DMS 273 treated with DMSO at 0.1 percent for 48 hours (cell line): ENCODE data around the gene POLR1B.
A peak's percentile ranks its signal among the peaks of the same experiment; 100 is the strongest.
"Not testable (repeated sequence)": the region's sequence is repeated elsewhere in the genome, so short reads cannot be mapped to it uniquely, and the experiment has no call there.

Experiments used
- DNase-seq: peaks from one replicate; lab custom pipeline; 2025; lab: John Stamatoyannopoulos, UW

Gene POLR1B

DNA sequence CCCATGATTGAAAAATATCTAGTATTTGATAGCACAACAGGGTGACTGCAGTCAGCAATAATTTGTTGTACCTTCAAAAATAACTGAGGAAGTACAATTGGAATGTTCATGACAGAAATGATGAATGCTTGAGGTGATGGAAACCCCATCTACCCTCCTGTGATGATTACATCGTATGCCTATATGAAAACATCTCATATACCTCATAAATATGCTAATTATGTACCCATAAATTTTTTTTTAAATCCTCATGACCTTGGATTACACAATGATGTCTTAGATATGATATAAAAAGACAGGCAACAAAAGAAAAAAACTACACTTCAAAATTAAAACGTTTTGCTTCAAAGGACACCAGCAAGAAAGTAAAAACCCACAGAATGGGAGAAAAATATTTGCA is 1.4 kb upstream of the POLR1B start:
- no peak for DNase-seq

DNA sequence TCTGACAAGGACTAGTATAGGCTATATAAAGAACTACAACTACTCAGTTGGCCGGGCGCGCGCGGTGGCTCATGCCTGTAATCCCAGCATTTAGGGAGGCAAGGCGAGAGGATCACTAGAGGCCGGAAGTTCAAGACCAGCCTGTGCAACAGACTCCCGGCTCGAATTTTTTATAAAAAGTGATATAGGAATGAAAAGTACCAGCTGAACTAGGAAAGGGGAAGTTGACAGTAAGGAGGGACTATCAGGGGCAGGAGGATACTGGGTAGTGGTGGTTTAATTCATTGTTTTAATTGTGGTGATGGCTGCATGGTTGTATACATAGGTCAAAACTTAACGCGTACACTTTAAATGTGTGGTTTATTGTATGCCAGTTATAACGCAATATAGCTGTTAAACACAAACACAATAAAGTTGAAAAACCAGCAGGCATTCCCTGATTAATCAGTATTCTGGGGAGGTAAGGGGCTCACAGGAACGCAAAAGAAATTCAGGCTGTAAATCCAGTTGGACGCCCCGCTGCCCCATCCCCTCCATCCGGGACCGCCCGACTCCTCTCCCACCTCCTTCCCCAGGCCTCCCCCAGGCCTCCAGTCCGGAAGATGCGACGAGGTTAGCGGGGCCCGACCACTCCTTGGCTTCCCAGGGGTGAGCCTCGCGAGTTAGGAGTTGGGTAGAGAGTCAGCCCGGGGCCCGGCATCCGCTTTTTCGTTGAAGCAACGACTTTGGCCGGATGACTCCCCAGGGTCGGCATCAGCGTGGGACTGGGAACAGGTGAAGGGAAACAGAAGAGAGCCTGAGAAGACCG is 746 bp upstream of the POLR1B start:
- peak; percentile 75 for DNase-seq

DNA sequence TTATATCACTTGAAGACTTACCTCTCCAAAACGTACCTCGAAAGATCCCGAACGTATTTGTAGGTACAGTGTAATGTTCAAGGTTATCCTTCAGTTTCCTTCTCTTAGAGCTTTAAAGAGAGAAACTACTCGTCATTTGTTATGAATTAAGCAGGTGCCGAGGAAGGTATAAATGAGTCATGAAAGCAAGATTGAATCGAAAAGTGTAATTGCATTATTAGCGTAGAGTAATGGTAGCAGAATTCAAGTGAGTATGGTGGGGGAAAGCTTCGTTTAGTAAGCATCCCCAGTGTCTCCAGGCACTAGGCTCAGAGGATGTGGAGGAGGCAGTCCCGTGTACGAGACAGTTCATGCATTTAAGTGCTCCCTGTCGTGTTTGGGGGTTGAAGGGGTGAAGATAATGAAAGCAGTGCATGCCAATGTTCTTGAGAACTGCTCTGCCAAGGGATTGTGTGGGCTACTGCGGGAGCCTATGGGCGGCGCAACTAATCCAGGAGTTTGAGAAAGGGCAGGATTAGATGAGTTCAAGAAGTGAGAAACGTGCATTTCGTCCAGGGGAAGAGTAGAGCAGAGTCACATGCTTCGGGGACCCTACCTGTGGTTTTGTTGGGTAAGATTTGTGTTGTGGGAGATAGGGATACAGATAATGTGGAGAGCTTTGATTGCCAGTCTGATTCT is 858 bp downstream of the POLR1B start:
- no peak for DNase-seq

DNA sequence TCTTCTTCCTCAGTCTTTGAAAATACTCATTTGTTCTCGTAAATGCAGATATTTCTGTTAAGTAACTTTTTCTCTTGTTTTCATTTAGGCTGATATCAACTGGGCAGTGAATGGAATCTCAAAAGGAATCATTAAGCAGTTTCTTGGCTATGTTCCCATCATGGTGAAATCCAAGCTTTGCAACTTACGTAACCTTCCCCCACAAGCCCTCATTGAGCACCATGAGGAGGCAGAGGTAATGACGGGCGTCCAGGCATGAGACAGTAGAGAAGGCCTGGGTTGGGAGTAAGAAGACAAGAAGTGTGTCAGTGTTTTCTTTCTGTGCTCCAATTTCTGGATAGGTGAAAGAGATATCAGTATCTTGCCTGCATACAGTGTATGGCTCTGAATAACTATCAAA is 5.1 kb downstream of the POLR1B start:
- DNase-seq: no peak

DNA sequence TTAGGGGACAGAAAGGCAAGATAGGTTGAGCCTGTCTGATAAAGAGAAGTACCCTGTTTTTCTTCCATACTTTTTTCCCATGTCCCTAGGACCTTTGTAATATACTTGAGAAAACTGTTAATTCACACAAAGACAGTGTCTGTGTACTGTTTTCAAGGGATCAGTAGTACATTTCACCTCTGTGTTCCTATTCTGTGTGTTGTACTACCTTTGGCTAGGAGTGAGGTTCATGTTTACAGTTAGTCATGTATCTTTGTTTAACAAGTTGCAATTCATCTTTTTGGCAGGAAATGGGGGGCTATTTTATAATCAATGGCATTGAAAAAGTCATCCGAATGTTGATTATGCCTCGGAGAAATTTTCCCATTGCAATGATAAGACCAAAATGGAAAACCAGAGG is 6.7 kb downstream of the POLR1B start:
- DNase-seq: no peak

DNA sequence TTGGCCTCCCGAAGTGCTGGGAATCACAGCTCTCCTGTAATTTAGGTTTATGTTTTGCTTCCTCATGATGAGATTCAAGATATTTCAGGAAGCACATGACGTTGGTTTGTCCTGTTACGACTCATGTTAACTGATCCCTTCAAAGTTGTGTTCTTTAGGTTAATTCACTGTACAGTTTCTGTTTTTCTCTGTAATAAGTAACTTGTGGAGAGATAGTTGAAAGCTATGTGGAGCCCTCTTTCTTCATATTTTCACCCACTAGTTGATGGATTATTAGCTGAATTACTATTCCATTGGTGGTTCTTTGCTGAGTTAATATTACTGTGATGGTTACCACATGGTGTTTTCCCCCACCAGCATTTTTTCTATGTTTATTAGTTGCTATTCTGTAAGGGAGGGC is 23.8 kb downstream of the POLR1B start:
- DNase-seq: no peak

DNA sequence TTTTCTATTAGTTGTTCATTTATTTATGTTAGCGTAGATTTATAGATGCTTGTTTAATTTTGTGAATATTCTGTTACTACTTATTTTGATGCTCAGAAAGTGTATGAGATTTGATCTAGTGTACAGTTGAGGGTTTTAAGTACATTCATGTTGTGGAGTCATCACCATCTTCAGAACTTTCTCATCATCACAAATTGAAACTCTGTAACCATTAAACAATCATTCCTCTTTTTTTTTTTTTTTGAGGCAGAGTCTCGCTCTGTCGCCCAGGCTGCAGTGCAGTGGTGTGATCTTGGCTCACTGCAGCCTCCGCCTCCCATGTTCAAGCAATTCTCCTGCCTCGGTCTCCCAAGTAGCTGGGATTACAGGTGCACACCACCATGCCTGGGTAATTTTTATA is 24.2 kb downstream of the POLR1B start:
- not testable (repeated sequence) for DNase-seq

DNA sequence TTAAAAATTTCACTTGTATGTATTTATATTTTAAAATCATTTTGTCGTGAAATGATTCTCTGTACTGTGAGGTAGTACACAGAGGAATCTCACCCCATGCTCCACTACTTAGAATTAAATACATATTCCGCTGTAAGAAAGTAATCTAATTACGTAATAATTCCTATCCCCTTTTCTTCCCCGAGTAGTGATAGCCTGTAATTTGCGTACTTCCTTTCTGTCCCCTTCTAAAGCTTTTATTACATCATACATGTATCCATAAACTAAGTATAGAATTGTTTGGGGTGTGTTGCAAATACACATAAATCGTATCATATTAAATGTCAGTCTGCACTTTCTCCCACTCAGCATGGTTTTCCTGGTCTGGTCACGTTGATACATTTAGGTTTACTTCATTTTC is 29.7 kb downstream of the POLR1B start:
- no peak for DNase-seq

DNA sequence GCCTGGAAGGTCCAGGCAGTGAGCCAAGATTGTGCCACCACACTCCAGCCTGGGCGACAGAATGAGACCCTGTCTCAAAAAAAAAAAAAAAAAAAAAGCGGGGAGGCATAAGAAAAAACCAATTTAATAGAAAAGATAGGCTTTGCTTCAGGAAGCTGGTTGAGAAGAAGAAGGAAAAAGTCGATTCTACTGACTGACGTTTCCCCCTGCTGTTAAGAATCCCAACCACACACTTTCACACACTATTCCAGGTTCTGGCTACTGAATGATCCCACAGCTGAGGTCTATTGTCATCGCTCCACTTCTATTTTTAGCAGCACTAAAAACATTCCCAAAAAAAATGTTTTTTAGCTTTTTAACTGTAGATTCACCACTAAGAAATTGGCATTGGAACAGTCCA is 35.5 kb downstream of the POLR1B start:
- DNase-seq: no peak

DNA sequence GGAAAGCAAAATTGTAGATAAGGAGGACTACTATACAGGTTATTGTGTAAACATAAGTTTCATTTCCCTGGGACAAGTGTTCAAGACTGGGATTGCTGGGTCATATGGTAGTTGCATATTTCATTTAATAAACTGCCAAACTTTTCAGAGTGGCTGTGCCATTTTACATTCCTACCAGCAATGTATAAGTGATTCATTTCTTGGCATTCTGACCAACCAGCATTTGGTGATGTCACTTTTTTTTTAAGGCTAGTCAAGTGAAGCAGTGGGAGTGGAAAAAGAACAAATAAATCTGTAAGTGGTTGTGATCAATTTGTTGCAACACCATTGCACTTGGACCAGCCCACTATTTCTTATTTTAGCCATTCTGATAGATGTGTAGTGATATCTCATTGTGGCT is 37.0 kb downstream of the POLR1B start:
- no peak for DNase-seq

DNA sequence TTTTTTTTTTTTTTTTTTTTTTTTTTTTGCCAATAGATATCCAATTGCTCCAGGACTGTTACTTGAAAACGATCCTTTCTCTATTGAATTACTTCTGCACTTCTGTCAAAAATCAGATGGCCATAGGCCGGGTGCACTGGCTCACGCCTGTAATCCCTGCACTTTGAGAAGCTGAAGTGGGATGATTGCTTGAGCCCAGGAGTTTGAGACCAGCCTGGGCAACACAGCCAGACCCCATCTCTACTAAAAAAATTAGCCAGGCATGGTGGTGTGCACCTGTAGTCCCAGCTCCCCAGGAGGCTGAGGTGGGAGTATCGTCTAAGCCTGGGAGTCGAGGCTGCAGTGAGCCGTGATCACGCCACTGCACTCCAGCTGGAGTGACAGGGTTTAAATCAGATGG is 37.8 kb downstream of the POLR1B start:
- no peak for DNase-seq

DNA sequence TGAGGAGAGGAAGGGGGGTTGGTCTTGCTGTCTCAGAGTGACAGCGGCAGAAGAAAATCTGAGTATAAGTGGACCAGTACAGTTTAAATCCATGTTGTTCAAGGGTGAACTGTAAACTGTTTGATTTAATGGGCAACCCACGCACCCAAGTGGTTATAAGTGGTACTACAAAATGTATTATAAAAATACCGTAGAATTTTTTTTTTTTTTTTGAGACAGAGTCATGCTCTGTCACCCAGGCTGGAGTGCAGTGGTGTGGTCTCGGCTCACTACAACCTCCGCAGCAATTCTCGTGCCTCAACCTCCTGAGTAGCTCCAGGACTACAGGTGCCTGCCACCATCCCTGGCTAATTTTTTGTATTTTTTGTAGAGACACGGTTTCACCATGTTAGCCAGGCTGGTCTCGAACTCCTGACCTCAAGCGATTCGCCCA is 40.1 kb downstream of the POLR1B start:
- DNase-seq: peak; percentile 57

DNA sequence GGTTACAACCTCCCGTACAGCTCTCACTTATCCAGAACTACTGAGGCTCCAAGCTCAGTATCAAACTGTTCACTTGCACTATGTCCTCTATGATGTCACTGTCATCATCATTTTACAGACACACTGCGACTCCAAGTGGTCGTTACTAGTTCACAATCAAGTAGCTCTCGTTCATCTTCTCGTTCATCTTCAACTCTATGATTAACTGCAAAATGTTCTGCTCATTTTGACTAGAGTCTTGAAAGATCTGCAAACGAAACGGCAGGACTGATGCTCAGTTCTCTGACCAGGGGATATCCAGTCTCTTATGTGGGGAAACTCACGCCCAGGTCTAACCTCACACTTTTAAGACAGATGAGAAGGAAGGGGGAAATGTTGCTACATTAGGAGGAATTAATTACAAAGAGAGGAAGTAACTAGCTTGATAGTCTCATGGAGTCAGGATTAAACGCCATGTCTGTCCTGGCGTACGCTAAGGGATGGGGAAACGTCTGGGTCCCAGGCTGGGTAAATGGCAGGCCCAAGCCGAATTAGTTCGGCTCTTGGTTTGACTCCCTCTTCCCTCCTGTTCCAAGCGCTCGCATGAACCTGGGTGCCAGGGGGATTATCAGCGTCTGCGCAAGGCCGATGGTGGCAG is 41.4 kb downstream of the POLR1B start:
- no peak for DNase-seq

DNA sequence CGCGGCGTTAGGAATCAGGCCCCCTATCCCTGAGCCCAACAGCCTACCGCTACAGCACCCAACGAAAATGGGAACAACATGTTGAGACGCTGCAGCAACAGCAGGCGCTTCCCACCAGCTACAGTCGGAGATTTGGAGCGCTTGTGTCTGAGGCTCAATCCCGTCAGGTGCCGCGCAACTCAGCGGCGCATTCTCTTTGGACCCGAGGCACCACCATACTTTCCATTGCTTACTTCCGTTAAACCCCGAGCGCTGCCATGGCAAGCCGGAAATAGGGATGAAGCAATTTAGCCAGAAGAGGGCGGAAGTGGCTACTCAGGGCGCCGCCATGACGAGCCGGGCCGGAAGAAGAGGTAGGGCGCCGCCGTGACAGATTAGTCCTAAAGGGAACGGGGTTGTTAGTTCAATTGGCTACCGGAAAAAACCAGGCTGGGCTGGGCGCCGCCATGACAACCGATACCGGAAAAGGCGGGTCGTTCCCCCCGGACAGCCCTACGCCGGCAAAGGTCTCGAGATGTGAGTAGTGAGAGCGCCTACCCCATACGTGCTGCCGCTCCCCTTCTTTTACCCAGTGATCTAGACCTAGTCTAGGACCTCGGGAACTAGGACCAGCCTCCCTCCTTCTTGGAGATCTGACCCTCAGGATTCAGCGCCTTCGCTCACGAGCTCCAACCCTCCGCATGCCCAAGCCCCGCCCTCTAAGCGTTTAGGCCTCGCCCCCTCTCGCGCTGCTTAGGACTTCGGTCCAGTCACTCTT is 42.0 kb downstream of the POLR1B start, which contains the start of gene CHCHD5:
Gene CHCHD5 (plus strand): TSS at position 476 of the 757 bp plus-strand sequence. CDS start 39 bp downstream, at position 515.
- peak; percentile 95 for DNase-seq

DNA sequence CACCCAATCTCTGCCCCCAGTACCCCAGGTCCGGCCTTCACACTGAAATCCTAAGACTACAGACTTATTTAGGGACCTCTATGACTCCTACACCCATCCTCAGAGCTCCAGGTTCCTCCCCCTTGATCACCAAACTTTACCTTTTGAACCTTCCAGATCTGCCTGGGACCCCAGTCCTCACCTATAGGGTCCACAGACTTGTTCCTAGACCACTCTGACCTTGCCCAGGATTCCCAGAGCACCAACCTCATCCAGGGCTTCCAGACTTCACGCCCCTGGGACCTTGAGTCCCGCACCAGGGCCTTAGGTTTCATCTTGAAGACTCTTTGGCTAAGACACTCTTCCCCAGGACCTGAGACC is 42.6 kb downstream of the POLR1B start:
- DNase-seq: no peak

DNA sequence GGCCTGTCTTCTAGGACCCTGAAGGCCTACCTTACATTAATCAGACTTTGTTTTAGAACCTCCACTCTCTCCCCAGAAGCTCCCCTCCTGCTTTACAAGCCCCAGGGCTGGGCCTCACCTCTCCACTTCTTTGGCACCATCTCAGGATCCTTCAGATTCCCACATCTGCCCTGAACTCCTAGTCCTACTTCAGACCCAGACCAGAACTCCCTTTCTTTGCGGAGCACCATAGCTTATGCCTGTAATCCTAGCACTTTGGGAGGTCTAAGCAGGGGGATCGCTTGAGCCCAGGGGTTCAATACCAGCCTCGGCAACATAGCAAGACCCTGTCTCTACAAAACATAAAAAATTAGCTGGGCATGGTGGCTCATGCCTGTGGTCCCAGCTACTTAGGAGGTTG is 43.1 kb downstream of the POLR1B start:
- no peak for DNase-seq

DNA sequence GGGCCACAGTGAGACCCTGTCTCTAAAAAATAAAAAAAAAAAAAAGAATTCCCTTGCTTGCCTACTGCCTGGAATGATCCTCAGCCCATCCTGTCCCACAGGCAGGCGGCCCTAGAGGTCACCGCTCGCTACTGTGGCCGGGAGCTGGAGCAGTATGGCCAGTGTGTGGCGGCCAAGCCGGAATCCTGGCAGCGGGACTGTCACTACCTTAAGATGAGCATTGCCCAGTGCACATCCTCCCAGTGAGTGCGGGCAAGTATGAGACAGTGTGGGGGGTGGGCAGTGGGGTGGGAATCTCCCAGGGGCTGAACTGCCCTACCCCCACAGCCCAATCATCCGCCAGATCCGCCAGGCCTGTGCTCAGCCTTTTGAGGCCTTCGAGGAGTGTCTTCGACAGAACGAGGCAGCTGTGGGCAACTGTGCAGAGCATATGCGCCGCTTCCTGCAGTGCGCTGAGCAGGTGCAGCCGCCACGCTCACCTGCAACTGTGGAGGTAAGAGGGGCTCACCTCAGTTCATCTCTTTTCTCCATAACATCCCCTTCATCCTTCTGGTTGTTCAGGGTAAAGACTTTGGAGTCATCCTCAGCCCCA is 43.7 kb downstream of the POLR1B start:
- DNase-seq: no peak

DNA sequence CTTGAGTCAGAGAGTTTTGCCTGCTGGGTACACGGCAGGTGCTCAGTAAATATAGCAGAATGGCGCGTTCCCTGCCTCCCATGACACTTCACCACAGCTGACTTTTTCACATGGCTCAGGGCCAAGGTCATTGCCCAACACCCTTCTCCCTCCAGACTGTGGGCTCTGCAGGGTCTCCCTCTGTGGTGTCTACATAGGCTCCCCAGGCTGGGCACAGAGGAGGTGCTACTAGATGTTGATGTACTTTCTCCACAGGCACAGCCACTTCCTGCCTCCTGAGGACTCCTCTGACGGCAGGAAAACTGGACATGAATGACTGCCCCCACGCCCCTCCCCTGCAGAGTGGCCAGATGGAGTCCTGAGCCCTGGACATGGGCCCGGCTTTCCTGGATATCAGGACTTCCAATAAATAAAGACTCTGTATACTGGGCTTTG is 46.4 kb downstream of the POLR1B start:
- DNase-seq: no peak

DNA sequence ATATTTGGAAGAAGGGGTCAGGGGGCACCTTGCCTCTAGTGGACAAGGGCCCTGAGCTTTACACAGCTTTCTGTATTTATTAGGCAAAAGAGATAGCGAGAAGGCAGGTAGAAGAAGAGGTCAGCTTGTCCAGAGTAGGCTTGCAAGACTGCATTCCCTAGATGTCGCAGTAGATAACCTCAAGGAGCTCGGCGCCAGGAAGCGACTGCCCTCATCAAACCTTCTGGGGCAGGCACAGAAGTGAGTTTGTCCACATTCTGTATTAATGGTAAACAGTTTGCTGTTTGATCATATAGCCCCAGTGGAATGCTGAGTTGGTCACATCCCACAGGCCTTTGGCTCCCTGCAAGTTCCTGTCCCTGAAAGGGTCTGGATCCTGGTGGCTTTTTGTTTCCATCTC is 49.1 kb downstream of the POLR1B start:
- DNase-seq: no peak

DNA sequence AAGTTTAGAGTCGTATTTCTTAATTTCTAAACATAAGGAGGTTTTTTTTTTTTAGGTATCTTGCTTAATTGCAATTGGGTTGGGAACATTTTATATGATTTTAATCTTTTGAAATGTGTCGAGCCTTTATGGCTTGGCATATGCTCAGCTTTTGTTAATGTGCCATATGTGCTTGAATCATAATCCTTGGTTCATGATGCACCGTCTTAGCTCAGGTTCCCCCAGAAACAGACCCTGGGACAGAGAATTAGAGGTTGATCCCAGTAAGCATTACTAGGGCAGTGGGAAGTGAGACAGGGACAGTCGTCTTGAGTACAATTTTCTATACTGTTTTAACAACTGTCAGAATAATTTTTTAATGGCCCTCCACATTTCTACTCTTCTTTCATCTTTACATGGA is 51.5 kb downstream of the POLR1B start:
- DNase-seq: no peak

DNA sequence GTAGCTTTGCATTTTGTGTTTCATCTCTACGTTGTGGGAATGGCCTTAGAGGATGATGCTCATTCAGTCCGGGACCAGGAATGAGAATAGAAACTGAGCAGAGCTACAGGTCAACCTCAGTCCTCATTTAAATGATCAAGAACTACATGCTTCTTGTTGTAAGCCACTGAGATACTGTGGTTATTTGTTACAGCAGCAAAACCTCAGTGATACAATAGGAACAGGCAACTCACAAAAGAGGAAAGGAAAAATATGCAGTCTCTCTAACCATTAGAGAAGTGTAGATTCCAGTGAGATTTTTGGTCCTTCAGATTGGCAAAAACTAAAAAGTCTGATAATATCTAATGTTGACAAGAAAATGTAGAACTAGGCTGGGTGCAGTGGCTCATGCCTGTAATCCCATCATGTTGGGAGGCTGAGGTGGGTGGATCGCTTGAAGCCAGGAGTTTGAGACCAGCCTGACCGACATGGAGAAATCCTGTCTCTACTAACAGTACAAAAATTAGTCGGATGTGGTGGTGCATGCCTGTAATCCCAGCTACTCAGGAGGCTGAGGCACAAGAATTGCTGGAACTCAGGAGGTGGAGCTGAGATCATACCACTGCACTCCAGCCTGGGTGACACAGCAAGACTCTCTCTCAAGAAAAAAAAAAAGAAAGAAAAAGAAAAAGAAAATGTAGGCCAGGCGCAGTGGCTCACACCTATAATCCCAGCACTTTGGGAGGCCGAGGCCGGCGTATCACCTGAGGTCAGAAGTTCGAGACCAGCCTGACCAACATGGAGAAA is 55.5 kb downstream of the POLR1B start:
- no peak for DNase-seq
